ENCODE measurements around the gene ARHGEF11. TPM values are rescaled to one million over a fixed set of nuclear protein-coding genes. Genes with fewer than 3 reads are reported as not detected.

ARHGEF11 gene
- total and polyA plus RNA-seq, 9 of the 15 experiments (the other 6 are each of a cell fraction or from before 2014, with no cell fraction given), result 0.14 to 15.5 (median 9.0) TPM

GRCh38 chr1:157025856-157026255 is 19.7 kb downstream of the ARHGEF11 start:
- no peak for DNase-seq (ENCODE audit: extremely low read depth in 1 of 4, low spot score in 3 of 4)
- Histone ChIP-seq H3K9me3 (replicated peaks; ENCODE audit: control insufficient read depth, insufficient read depth, low read depth, low read length) (peaks cover 9% of the 10 kb centered on the region), H3K4me1 (replicated peaks in 1 of 2; ENCODE audit: control insufficient read depth in 2 of 2, insufficient read depth in 2 of 2, low read length in 2 of 2) (no peaks in the 10 kb centered on the region; a peak in 1 of 5 replicates), H3K27ac (ENCODE audit: extremely low read depth, low read depth, low read length) (no peak overlapping the region), H3K9me1 (ENCODE audit: control insufficient read depth, insufficient read depth, low read length) (no peaks in the 10 kb centered on the region), H3K79me2 (ENCODE audit: control insufficient read depth, insufficient read depth, low read length) (peaks cover 2% of the 10 kb centered on the region; the same call in 1 of the 3 replicates), H2AFZ (ENCODE audit: low read depth, low read length) (no peak overlapping the region), H3K4me3 (no peak overlapping the region), H3K27me3 (ENCODE audit: control insufficient read depth in 2 of 2, insufficient read depth in 2 of 2, low read length in 2 of 2) (no peaks in the 10 kb centered on the region), H3K4me2 (ENCODE audit: insufficient read depth, low read length) (no peak overlapping the region), H3K36me3 (ENCODE audit: control insufficient read depth, insufficient read depth, low read length) (no peaks in the 10 kb centered on the region), H3K9ac (ENCODE audit: insufficient read depth in 1 of 2, low read depth in 2 of 2, low read length in 2 of 2) (no peak overlapping the region), H4K20me1 (replicated peaks; ENCODE audit: control insufficient read depth, insufficient read depth, low read length) (no peaks in the 10 kb centered on the region)
- ATAC-seq, result no peak
- POLR2A ChIA-PET, result interaction anchor here (1.0 to 1.9 kb wide), 2 partner anchors 9 to 16 kb away, joined by 5 to 9 read pairs; no protein-coding TSS in a partner anchor
- TF ChIP-seq RBM25 (IDR thresholded peaks at IDR 0.05; ENCODE audit: low read depth, low read length, severe bottlenecking) (no peak), ZNF507 (tag; conservative IDR thresholded peaks at IDR 0.05) (no peak), SIRT6 (IDR thresholded peaks at IDR 0.05; ENCODE audit: low read depth, low read length) (no peak), ARHGAP35 (IDR thresholded peaks at IDR 0.05; ENCODE audit: partially characterized antibody) (no peak), ZNF589 (CRISPR knock-in tag; IDR thresholded peaks at IDR 0.05; ENCODE audit: low read depth) (no peak), TCFL5 (CRISPR knock-in tag; conservative IDR thresholded peaks at IDR 0.05) (no peak), XRCC5 (IDR thresholded peaks at IDR 0.05; ENCODE audit: low read depth, low read length) (no peak), NFE2L1 (tag; IDR thresholded peaks at IDR 0.05; ENCODE audit: borderline replicate concordance, low read depth) (no peak), SFPQ (IDR thresholded peaks at IDR 0.05; ENCODE audit: low read depth, low read length) (no peak), ZNF76 (CRISPR knock-in tag; IDR thresholded peaks at IDR 0.05; ENCODE audit: borderline replicate concordance) (no peak), ZMIZ1 (IDR thresholded peaks at IDR 0.05; ENCODE audit: low read depth in 2 of 2, low read length in 2 of 2) (no peak), CTBP1 (IDR thresholded peaks at IDR 0.05; ENCODE audit: borderline replicate concordance) (no peak), ZFP36 (IDR thresholded peaks at IDR 0.05; ENCODE audit: low read depth, low read length, partially characterized antibody) (no peak)
- TF ChIP-seq, protein P1, sequence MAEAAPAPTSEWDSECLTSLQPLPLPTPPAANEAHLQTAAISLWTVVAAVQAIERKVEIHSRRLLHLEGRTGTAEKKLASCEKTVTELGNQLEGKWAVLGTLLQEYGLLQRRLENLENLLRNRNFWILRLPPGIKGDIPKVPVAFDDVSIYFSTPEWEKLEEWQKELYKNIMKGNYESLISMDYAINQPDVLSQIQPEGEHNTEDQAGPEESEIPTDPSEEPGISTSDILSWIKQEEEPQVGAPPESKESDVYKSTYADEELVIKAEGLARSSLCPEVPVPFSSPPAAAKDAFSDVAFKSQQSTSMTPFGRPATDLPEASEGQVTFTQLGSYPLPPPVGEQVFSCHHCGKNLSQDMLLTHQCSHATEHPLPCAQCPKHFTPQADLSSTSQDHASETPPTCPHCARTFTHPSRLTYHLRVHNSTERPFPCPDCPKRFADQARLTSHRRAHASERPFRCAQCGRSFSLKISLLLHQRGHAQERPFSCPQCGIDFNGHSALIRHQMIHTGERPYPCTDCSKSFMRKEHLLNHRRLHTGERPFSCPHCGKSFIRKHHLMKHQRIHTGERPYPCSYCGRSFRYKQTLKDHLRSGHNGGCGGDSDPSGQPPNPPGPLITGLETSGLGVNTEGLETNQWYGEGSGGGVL (CRISPR knock-in tag; IDR thresholded peaks at IDR 0.05), result no peak
- BruUV-seq (replicated peaks), result no TSS peak
- no peak for FAIRE-seq
- in situ Hi-C loops (cut with MboI), result no loop called here
- 70% methylated on average over 2 of the region's 2 CpGs for WGBS (ENCODE audit: insufficient coverage, low coverage, missing lambda C conversion rate)
- CTCF ChIA-PET (ENCODE audit: low intra/inter-chr PET ratio), result interaction anchor here (0.6 kb wide), 1 partner anchor 35 kb away, joined by 6 read pairs; no protein-coding TSS in a partner anchor
- intact Hi-C loops (cut with micrococcal nuclease), result no loop called here

All from K562 (cell line).